ENCODE data around the gene TMEM132E. TPM values are rescaled to one million over a fixed set of nuclear protein-coding genes. Genes with fewer than 3 reads are reported as not detected.

The TMEM132E gene
- total and polyA plus RNA-seq, 2 of the 4 experiments (the other 2 are of a cell fraction): not detected

DNA sequence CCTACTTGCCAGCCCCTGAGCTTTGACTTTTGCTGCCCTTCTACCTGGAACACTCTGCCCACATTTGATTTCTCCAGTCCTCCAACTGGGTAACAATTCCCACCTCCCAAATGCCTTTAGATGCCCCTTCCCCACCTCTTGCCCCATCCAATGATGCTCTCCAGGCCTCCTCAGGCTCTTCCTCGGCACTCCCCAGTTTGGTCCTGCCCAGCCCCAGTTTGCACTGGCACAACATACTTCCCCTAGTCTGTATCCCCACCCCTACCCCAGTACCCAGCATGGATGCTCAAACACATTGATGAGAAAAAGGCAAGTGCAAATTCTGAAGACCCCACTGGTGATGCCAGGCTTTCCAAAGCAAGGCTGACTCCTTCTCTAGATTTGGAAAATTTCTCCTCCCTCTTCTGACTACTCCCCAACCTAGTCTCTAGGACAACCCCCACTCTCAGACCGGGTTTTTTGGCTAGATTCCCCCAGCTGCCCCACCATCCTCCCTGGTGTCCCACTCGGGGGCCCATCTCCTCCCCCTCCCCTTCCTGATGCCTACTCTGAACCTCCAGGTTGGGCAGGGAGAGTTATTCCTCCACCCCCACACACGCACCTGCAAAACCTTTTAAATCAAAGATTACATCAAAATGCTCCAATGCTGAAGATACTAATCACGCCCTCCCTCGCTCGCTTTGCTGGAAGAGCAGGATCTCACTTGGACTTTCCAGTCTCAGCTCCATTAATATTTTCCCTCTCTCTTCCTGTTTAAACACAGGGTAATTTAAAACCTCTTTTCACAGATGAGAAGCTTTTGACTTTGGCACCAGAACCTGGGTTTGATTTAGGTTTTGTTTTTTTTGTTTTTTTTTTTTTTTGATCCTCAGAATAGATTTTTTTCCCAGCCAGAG, 94.9 kb downstream of the TMEM132E start:
- no peak overlapping the region for H4K91ac ChIP-seq (ENCODE audit: insufficient read depth, low read depth, low read length)
- no peak overlapping the region for H3K18ac ChIP-seq (ENCODE audit: low read depth, low read length)
- no peaks in the 10 kb centered on the region for H3K79me1 ChIP-seq (ENCODE audit: low read depth in 1 of 2, low read length in 2 of 2)
- H4K5ac ChIP-seq (ENCODE audit: low read depth, low read length): no peak overlapping the region
- no peak overlapping the region for H2BK120ac ChIP-seq (ENCODE audit: low read depth, low read length)
- dilution Hi-C loops (cut with HindIII; ENCODE audit: low sequenced_read_pairs, unreplicated experiment): no loop called here
- peaks cover 1% of the 10 kb centered on the region; the same call in 1 of the 2 replicates for H3K27me3 ChIP-seq (ENCODE audit: control insufficient read depth, insufficient read depth, low read length)
- H2AFZ ChIP-seq (replicated peaks; ENCODE audit: low read length, poor library complexity): no peak overlapping the region
- no peak overlapping the region for H3K4me3 ChIP-seq (ENCODE audit: insufficient read depth, low read depth, low read length)
- intact Hi-C loops (cut with micrococcal nuclease): no loop called here
- no peak overlapping the region for H3K23ac ChIP-seq (ENCODE audit: low read depth, low read length)
- no peak overlapping the region for H2AK9ac ChIP-seq (replicated peaks; ENCODE audit: low read depth, low read length, poor library complexity)
- ChIA-PET CTCF (no interaction called here), POLR2A (ENCODE audit: unreplicated experiment) (no interaction called here)
- in situ Hi-C loops (cut with MboI; ENCODE audit: low sequenced_read_pairs): no loop called here
- H3K9me3 ChIP-seq (ENCODE audit: control insufficient read depth, insufficient read depth, low read length): no peaks in the 10 kb centered on the region
- no peak overlapping the region for H3K27ac ChIP-seq (ENCODE audit: insufficient read depth, low read length)
- H3K4ac ChIP-seq (ENCODE audit: low read depth, low read length): no peak overlapping the region
- H2BK5ac ChIP-seq (ENCODE audit: low read depth, low read length, poor library complexity, severe bottlenecking): no peak overlapping the region
- no peak overlapping the region for H3K56ac ChIP-seq (ENCODE audit: extremely low read depth, insufficient read depth, low read length)
- H3K14ac ChIP-seq (replicated peaks; ENCODE audit: low read depth, low read length): no peak overlapping the region
- H3K4me1 ChIP-seq (ENCODE audit: control insufficient read depth, insufficient read depth, low read length): no peaks in the 10 kb centered on the region
- H3K9ac ChIP-seq (ENCODE audit: low read depth, low read length): no peak overlapping the region
- no peaks in the 10 kb centered on the region for H3K9me1 ChIP-seq (ENCODE audit: insufficient read depth, low read length)
- no peaks in the 10 kb centered on the region for H3K36me3 ChIP-seq (ENCODE audit: control insufficient read depth, insufficient read depth, low read length)
- TF ChIP-seq RFX5 (IDR thresholded peaks at IDR 0.05; ENCODE audit: low read depth, low read length) (no peak), RAD21 (IDR thresholded peaks at IDR 0.05; ENCODE audit: low read length) (no peak), MAZ (IDR thresholded peaks at IDR 0.05; ENCODE audit: borderline replicate concordance, low read depth, low read length) (no peak)
- WGBS, 2 experiments (ENCODE audit: extremely low coverage in 2 of 2, insufficient read length in 1 of 2): 0% methylated on average over 2 of the region's 7 CpGs; no CpG with 5 or more reads in 1 of the 2 experiments
- DNase-seq: no peak
- ATAC-seq (ENCODE audit: low read depth): no peak
- no peaks in the 10 kb centered on the region for H4K20me1 ChIP-seq (ENCODE audit: insufficient read depth, low read length)
- no peak overlapping the region for H3K4me2 ChIP-seq (ENCODE audit: low read depth, low read length)
- no peak overlapping the region for H4K8ac ChIP-seq (ENCODE audit: low read depth in 2 of 2, low read length in 2 of 2)
- H2BK15ac ChIP-seq (ENCODE audit: low read depth, low read length): no peak overlapping the region
- BruUV-seq (replicated peaks): no TSS peak
- H2BK20ac ChIP-seq (ENCODE audit: low read depth, low read length): no peak overlapping the region
- H2AK5ac ChIP-seq (ENCODE audit: low read depth, low read length): no peak overlapping the region

Measured in IMR-90 (cell line).